ENCODE results near the gene TSHR. TPM values are rescaled to one million over a fixed set of nuclear protein-coding genes. Genes with fewer than 3 reads are reported as not detected.

TSHR gene
- total RNA-seq, 1 donor from 2014 or later, result not detected

DNA sequence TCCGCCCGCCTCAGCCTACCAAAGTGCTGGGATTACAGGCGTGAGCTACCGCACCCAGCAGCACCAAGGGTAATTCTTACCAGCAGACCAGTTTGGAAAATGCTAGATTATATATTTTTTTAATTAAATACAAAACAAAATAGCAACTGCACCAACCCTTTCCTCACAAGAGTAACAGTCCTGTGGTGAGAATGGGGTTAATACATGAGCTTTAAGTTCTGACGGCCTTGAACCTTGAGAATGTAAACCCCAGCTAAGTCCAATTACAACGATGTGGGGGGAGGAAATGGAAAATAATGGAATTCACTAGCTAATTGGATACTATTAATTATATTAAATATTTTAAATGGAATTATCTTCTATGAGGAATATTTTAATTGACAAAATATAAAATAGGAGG lies 183.0 kb downstream of the TSHR start:
- H3K9me3 Mint-ChIP-seq (ENCODE audit: low read depth), result no peaks in the 10 kb centered on the region
- H3K36me3 Mint-ChIP-seq (ENCODE audit: insufficient read depth), result no peaks in the 10 kb centered on the region
- no peak overlapping the region for H3K27ac Mint-ChIP-seq
- H3K4me1 Mint-ChIP-seq (ENCODE audit: low read depth), result no peaks in the 10 kb centered on the region
- no peak for DNase-seq (ENCODE audit: low spot score, unreplicated experiment)
- H3K4me3 Mint-ChIP-seq (ENCODE audit: low read depth), result no peak overlapping the region
- TF ChIP-seq, protein P1, sequence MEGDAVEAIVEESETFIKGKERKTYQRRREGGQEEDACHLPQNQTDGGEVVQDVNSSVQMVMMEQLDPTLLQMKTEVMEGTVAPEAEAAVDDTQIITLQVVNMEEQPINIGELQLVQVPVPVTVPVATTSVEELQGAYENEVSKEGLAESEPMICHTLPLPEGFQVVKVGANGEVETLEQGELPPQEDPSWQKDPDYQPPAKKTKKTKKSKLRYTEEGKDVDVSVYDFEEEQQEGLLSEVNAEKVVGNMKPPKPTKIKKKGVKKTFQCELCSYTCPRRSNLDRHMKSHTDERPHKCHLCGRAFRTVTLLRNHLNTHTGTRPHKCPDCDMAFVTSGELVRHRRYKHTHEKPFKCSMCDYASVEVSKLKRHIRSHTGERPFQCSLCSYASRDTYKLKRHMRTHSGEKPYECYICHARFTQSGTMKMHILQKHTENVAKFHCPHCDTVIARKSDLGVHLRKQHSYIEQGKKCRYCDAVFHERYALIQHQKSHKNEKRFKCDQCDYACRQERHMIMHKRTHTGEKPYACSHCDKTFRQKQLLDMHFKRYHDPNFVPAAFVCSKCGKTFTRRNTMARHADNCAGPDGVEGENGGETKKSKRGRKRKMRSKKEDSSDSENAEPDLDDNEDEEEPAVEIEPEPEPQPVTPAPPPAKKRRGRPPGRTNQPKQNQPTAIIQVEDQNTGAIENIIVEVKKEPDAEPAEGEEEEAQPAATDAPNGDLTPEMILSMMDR (IDR thresholded peaks at IDR 0.05; ENCODE audit: unreplicated experiment), result no peak
- no peaks in the 10 kb centered on the region for H3K27me3 Mint-ChIP-seq

DNA sequence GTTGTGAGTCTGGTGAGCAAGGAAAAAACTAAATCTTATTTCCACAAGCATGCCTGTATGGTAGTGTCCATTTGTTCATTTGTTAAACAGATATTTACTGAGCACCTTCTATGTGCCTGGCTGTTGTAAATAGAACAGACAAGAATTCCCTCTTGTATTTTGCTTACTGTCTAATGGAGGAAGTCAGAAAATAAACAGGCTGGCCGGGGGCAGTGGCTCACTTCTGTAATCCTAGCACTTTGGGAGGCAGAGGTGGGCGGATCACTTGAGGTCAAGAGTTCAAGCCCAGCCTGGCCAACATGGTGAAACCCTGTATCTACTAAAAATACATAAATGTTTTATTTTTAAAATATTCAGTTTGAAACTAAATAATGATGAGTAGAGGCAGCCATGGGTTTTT lies 186.0 kb downstream of the TSHR start:
- no peaks in the 10 kb centered on the region for H3K9me3 Mint-ChIP-seq (ENCODE audit: low read depth)
- no peak overlapping the region for H3K27ac Mint-ChIP-seq
- H3K27me3 Mint-ChIP-seq, result no peaks in the 10 kb centered on the region
- H3K4me3 Mint-ChIP-seq (ENCODE audit: low read depth), result no peak overlapping the region
- DNase-seq (ENCODE audit: low spot score, unreplicated experiment), result no peak
- no peaks in the 10 kb centered on the region for H3K36me3 Mint-ChIP-seq (ENCODE audit: insufficient read depth)
- no peaks in the 10 kb centered on the region for H3K4me1 Mint-ChIP-seq (ENCODE audit: low read depth)
- TF ChIP-seq, protein P1 (IDR thresholded peaks at IDR 0.05; ENCODE audit: unreplicated experiment), result no peak

DNA sequence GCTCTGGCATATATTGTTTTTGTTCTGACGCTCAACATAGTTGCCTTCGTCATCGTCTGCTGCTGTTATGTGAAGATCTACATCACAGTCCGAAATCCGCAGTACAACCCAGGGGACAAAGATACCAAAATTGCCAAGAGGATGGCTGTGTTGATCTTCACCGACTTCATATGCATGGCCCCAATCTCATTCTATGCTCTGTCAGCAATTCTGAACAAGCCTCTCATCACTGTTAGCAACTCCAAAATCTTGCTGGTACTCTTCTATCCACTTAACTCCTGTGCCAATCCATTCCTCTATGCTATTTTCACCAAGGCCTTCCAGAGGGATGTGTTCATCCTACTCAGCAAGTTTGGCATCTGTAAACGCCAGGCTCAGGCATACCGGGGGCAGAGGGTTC lies 188.4 kb downstream of the TSHR start:
- Mint-ChIP-seq H3K36me3 (ENCODE audit: insufficient read depth) (no peaks in the 10 kb centered on the region), H3K4me1 (ENCODE audit: low read depth) (peaks cover 5% of the 10 kb centered on the region), H3K4me3 (ENCODE audit: low read depth) (no peak overlapping the region), H3K27me3 (no peaks in the 10 kb centered on the region), H3K27ac (no peak overlapping the region), H3K9me3 (ENCODE audit: low read depth) (no peaks in the 10 kb centered on the region)
- no peak for DNase-seq (ENCODE audit: low spot score, unreplicated experiment)
- TF ChIP-seq, protein P1 (IDR thresholded peaks at IDR 0.05; ENCODE audit: unreplicated experiment), result no peak

DNA sequence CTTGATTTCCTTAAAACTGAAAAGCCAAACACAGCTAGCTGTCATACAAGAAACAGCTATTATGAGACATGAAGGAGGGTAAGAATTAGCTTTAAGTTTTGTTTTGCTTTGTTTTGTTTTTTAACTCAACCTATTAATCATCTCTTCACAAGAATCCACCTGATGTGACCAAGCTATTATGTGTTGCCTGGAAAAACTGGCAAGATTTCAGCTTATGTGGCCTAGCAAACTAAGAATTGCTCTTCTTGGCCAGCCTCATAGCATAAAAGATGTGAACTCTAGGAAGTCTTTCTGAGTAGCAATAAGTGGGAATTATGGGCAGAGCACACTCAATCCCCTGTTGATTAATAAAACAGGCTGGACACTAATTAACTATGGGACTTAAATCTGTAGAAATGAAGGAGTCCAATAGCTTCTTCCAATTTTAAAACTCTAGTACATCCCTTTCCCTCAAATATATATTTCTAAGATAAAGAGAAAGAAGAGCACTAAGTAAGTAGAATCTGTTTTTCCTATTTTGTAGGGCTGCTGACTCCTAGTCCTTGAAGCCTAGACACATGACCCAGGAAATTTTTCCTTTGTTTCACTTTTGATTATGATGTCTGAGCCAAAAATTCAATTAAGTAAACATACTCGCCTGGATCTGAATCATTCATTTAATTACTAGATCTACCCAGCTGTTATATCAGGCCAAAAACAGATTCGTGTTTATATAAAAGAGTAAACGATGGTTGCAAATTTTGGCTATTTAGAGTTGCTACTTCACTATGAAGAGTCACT lies 189.6 kb downstream of the TSHR start:
- Mint-ChIP-seq H3K36me3 (ENCODE audit: insufficient read depth) (no peaks in the 10 kb centered on the region), H3K27ac (peak overlapping the region; percentile 58), H3K4me3 (ENCODE audit: low read depth) (no peak overlapping the region), H3K9me3 (ENCODE audit: low read depth) (no peaks in the 10 kb centered on the region), H3K27me3 (no peaks in the 10 kb centered on the region), H3K4me1 (ENCODE audit: low read depth) (peaks cover 5% of the 10 kb centered on the region)
- TF ChIP-seq, protein P1 (IDR thresholded peaks at IDR 0.05; ENCODE audit: unreplicated experiment), result no peak
- no peak for DNase-seq (ENCODE audit: low spot score, unreplicated experiment)

DNA sequence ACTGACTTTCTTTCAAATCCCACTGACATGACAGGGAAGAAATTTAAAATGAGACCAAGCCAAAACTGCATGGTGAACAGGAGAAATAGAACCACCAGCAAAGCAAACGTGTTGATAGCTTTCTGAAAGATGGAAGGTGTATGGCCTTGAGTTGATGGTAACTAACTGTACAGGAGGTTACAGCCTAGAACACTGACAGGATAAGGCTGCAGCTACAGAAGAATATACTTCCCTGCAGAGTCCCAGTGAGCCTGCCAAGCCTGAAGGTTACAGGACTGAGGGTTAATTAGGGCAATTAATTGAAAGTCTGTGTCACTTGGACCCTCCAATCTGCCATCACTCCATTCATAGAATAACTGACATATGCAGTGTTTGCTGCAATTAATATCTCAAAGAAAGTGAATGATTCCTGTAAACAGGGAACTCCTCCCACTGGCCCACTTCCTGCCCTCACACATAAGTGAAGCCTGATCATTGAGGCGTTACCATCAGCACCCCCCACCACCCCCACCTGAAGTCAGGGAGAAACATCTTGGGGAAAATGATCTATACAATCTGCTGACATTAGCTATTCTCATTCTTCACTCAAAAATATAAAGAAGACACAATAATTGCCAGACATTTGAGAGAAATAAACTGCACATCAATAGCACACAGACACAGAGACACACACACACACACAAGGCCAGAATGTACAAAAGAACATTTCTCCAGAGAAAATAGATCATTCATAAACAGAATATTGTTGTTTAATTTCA lies 191.9 kb downstream of the TSHR start:
- Mint-ChIP-seq H3K4me1 (ENCODE audit: low read depth) (peaks cover 5% of the 10 kb centered on the region), H3K27ac (no peak overlapping the region), H3K9me3 (ENCODE audit: low read depth) (no peaks in the 10 kb centered on the region), H3K27me3 (no peaks in the 10 kb centered on the region), H3K36me3 (ENCODE audit: insufficient read depth) (no peaks in the 10 kb centered on the region), H3K4me3 (ENCODE audit: low read depth) (no peak overlapping the region)
- TF ChIP-seq, protein P1 (IDR thresholded peaks at IDR 0.05; ENCODE audit: unreplicated experiment), result no peak
- no peak for DNase-seq (ENCODE audit: low spot score, unreplicated experiment)
